ENCODE measurements around the gene EVI5. TPM values are rescaled to one million over a fixed set of nuclear protein-coding genes. Genes with fewer than 3 reads are reported as not detected.

The EVI5 gene
- total RNA-seq, 1 experiment from 2014 or later = 23.2 TPM

DNA sequence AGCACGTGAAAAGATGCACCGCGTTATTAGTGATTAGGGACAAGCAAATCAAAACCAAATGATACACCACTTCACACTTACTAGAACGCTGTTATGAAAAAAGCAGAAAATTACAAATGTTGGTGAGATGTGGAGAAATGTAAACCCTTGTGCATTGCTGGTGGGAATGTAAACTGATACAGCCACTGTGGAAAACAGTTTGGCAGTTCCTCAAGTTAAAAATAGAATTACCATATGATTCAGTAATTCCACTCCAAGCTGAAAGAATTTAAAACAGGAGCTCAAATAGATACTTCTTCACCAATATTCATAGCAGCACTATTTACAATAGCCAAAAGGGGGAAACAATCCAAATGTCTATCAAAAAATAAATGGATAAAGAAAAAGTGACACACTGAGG, 10.3 kb upstream of the EVI5 start:
- no TSS peak for BruUV-seq (replicated peaks)
- intact Hi-C loops (cut with micrococcal nuclease) = no loop called here
- H3K9me3 Mint-ChIP-seq (ENCODE audit: unreplicated experiment) = no peaks in the 10 kb centered on the region
- H3K4me1 Mint-ChIP-seq (ENCODE audit: insufficient read depth, unreplicated experiment) = no peaks in the 10 kb centered on the region
- H3K27ac Mint-ChIP-seq (ENCODE audit: low read depth, unreplicated experiment) = no peak overlapping the region
- POLR2A ChIA-PET = interaction anchor here (1.0 to 1.7 kb wide), 3 partner anchors 9 to 11 kb away, joined by 3 to 5 read pairs (median 4); partner anchors contain the start of gene EVI5
- DNase-seq (ENCODE audit: unreplicated experiment) = no peak
- H3K36me3 Mint-ChIP-seq (ENCODE audit: insufficient read depth, unreplicated experiment) = no peaks in the 10 kb centered on the region
- TF ChIP-seq, protein P1, sequence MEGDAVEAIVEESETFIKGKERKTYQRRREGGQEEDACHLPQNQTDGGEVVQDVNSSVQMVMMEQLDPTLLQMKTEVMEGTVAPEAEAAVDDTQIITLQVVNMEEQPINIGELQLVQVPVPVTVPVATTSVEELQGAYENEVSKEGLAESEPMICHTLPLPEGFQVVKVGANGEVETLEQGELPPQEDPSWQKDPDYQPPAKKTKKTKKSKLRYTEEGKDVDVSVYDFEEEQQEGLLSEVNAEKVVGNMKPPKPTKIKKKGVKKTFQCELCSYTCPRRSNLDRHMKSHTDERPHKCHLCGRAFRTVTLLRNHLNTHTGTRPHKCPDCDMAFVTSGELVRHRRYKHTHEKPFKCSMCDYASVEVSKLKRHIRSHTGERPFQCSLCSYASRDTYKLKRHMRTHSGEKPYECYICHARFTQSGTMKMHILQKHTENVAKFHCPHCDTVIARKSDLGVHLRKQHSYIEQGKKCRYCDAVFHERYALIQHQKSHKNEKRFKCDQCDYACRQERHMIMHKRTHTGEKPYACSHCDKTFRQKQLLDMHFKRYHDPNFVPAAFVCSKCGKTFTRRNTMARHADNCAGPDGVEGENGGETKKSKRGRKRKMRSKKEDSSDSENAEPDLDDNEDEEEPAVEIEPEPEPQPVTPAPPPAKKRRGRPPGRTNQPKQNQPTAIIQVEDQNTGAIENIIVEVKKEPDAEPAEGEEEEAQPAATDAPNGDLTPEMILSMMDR (IDR thresholded peaks at IDR 0.05; ENCODE audit: unreplicated experiment) = no peak
- H3K4me3 Mint-ChIP-seq (ENCODE audit: unreplicated experiment) = no peak overlapping the region
- H3K27me3 Mint-ChIP-seq (ENCODE audit: insufficient read depth, unreplicated experiment) = no peaks in the 10 kb centered on the region
- CTCF ChIA-PET = interaction anchor here (0.7 kb wide), 1 partner anchor 13 kb away, joined by 4 read pairs; no protein-coding TSS in a partner anchor

DNA sequence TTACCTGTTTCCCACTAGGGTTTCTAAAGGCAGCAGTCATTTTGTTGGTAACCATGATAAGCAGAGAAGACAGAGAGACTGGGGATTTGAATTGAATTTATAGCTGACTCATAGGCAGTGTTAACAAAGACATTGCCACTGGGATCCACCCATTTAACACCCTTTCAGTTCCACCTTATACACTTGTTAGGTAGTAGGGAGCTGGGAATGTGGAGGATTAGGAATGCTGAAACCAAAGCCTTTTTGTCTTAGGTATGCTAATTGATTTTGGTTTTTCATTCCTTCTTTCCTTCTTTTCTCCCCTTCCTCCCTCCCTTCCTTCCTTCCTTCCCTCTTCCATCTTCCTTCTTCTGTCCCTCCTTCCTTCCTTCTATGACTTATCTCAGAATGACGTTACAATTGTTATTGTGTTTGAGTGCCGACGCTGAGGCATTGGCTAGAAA, 7.5 kb upstream of the EVI5 start:
- no peak overlapping the region for H3K27ac Mint-ChIP-seq (ENCODE audit: low read depth, unreplicated experiment)
- ChIA-PET POLR2A (interaction anchor here (0.9 to 1.8 kb wide), 4 partner anchors 8 to 170 kb away, joined by 3 to 11 read pairs (median 5); partner anchors contain the start of genes EVI5 and RPL5), CTCF (interaction anchor here (1.6 kb wide), 1 partner anchor 26 kb away, joined by 6 read pairs; no protein-coding TSS in a partner anchor)
- BruUV-seq (replicated peaks) = no TSS peak
- TF ChIP-seq, protein P1 (IDR thresholded peaks at IDR 0.05; ENCODE audit: unreplicated experiment) = no peak
- H3K4me3 Mint-ChIP-seq (ENCODE audit: unreplicated experiment) = no peak overlapping the region
- peak; percentile 23 for DNase-seq (ENCODE audit: unreplicated experiment)
- H3K27me3 Mint-ChIP-seq (ENCODE audit: insufficient read depth, unreplicated experiment) = no peaks in the 10 kb centered on the region
- no peaks in the 10 kb centered on the region for H3K36me3 Mint-ChIP-seq (ENCODE audit: insufficient read depth, unreplicated experiment)
- no peaks in the 10 kb centered on the region for H3K9me3 Mint-ChIP-seq (ENCODE audit: unreplicated experiment)
- H3K4me1 Mint-ChIP-seq (ENCODE audit: insufficient read depth, unreplicated experiment) = no peaks in the 10 kb centered on the region
- intact Hi-C loops (cut with micrococcal nuclease) = no loop called here

DNA sequence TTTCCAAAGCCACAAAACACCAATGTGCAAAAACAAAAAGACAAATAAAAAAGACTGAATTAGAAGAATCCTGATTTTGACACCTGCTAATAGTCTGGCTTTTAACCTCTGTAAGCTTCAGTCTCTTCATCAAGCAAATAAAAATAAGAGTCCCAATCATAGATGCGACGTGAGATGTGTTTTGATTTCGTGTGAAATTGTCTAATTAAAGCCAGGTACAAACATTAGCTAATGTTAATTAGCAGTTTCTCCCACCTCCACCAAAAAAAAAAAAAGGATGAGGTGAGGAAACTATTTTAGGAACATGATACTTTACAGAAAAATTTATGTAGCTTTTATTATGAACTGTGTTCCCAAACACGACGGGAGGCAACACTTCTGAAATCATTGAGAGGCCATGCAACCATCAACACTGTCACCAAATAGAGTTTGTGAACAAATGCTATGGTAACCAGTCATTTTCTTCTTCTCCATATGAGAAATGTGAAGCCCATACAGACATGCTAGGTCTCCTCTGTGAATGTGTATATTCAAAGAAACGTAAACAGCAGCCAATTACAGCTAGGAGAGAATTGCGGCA, 6.7 kb upstream of the EVI5 start:
- BruUV-seq (replicated peaks) = no TSS peak
- H3K4me1 Mint-ChIP-seq (ENCODE audit: insufficient read depth, unreplicated experiment) = peaks cover 3% of the 10 kb centered on the region
- H3K27me3 Mint-ChIP-seq (ENCODE audit: insufficient read depth, unreplicated experiment) = no peaks in the 10 kb centered on the region
- H3K27ac Mint-ChIP-seq (ENCODE audit: low read depth, unreplicated experiment) = no peak overlapping the region
- no peak overlapping the region for H3K4me3 Mint-ChIP-seq (ENCODE audit: unreplicated experiment)
- H3K9me3 Mint-ChIP-seq (ENCODE audit: unreplicated experiment) = no peaks in the 10 kb centered on the region
- ChIA-PET POLR2A (interaction anchor here (1.0 to 1.8 kb wide), 3 partner anchors 8 to 40 kb away, joined by 3 to 11 read pairs (median 5); partner anchors contain the start of gene RPL5), CTCF (interaction anchor here (0.7 to 2.2 kb wide), 3 partner anchors 27 to 60 kb away, joined by 3 to 11 read pairs (median 6); no protein-coding TSS in a partner anchor)
- intact Hi-C loops (cut with micrococcal nuclease) = no loop called here
- no peak for DNase-seq (ENCODE audit: unreplicated experiment)
- no peaks in the 10 kb centered on the region for H3K36me3 Mint-ChIP-seq (ENCODE audit: insufficient read depth, unreplicated experiment)
- TF ChIP-seq, protein P1 (IDR thresholded peaks at IDR 0.05; ENCODE audit: unreplicated experiment) = no peak

DNA sequence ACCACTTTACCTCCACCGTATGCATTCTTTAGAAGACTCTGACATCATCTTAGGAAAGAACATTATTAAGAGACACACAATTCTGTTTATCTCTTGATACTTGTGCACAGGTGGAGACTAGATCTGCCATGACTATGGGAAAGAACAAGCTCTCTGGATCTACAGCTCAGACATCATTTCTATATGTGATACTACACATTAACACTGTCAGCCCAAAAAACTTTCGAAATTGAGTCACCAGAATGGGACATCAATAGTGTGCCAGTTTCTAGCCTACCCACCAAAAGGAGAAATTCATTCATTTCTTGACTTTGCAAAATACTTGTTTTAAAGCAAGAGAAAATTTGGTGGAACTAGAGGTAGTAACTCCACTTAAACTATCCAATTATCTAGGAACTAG, 6.0 kb upstream of the EVI5 start:
- Mint-ChIP-seq H3K4me1 (ENCODE audit: insufficient read depth, unreplicated experiment) (peaks cover 6% of the 10 kb centered on the region), H3K36me3 (ENCODE audit: insufficient read depth, unreplicated experiment) (no peaks in the 10 kb centered on the region), H3K27me3 (ENCODE audit: insufficient read depth, unreplicated experiment) (no peaks in the 10 kb centered on the region), H3K27ac (ENCODE audit: low read depth, unreplicated experiment) (no peak overlapping the region), H3K9me3 (ENCODE audit: unreplicated experiment) (no peaks in the 10 kb centered on the region), H3K4me3 (ENCODE audit: unreplicated experiment) (no peak overlapping the region)
- ChIA-PET POLR2A (interaction anchor here (0.7 to 1.8 kb wide), 3 partner anchors 21 to 41 kb away, joined by 3 to 11 read pairs (median 4); partner anchors contain the start of gene RPL5), CTCF (interaction anchor here (0.7 to 2.2 kb wide), 6 partner anchors 15 to 491 kb away, joined by 3 to 11 read pairs (median 3); no protein-coding TSS in a partner anchor)
- intact Hi-C loops (cut with micrococcal nuclease) = no loop called here
- DNase-seq (ENCODE audit: unreplicated experiment) = no peak
- BruUV-seq (replicated peaks) = no TSS peak
- TF ChIP-seq, protein P1 (IDR thresholded peaks at IDR 0.05; ENCODE audit: unreplicated experiment) = no peak
